ENCODE data around the gene MGAT4A. TPM values are rescaled to one million over a fixed set of nuclear protein-coding genes. Genes with fewer than 3 reads are reported as not detected.

The MGAT4A gene
- total RNA-seq, 2 experiments from 2014 or later, result 10.1 to 15.4 TPM

DNA sequence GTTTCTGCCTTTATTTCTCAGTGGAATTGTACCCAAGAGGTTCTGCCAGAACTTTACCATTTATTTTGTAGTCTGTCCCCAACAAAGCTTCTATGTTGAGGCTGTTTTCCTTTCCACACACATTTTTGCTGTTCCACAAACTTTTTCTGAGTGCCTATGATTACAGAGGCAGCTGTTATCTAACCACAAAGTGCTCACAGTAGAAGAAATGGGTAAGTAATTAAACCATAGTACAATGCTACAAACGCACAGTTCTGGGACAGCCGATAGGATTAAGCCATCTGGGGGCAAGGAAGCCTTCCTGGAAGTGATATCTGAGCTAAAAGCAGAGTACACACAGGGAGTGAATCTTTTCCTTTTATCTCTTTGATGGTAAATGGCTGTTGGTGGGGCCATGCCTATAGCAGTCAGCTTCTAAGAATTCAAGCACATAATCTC is 3.9 kb upstream of the MGAT4A start:
- peaks cover 22% of the 10 kb centered on the region for H3K4me1 ChIP-seq (ENCODE audit: insufficient read depth, low read length, poor library complexity, severe bottlenecking)
- intact Hi-C loops (cut with micrococcal nuclease; ENCODE audit: unreplicated experiment), result loop anchor here (5.0 kb wide), 1 partner anchor 102 kb away; no protein-coding TSS in a partner anchor
- H3K9me3 ChIP-seq (ENCODE audit: low read length), result no peaks in the 10 kb centered on the region
- no peak overlapping the region for H3K27ac ChIP-seq (ENCODE audit: low read depth, low read length, poor library complexity, severe bottlenecking)
- H4K20me1 ChIP-seq (ENCODE audit: insufficient read depth, low read length), result no peaks in the 10 kb centered on the region
- H2AFZ ChIP-seq (ENCODE audit: low read length), result no peak overlapping the region; the same call in 1 of the 2 replicates
- H3K4me3 ChIP-seq (ENCODE audit: low read depth, low read length, poor library complexity, severe bottlenecking), result no peak overlapping the region
- peaks cover 4% of the 10 kb centered on the region; the same call in 1 of the 2 replicates for H3K79me2 ChIP-seq (ENCODE audit: insufficient read depth, low read depth, low read length)
- BruUV-seq (replicated peaks), result no TSS peak
- no peaks in the 10 kb centered on the region for H3K9me2 ChIP-seq (ENCODE audit: insufficient read depth, low read length)
- POLR2A ChIA-PET, result interaction anchor here (0.6 to 0.9 kb wide), 3 partner anchors 22 to 379 kb away, joined by 3 to 7 read pairs (median 3); no protein-coding TSS in a partner anchor
- TF ChIP-seq EZH2phosphoT487 (IDR thresholded peaks at IDR 0.05; ENCODE audit: borderline replicate concordance, low read depth, low read length), result no peak
- TF ChIP-seq, protein P1, sequence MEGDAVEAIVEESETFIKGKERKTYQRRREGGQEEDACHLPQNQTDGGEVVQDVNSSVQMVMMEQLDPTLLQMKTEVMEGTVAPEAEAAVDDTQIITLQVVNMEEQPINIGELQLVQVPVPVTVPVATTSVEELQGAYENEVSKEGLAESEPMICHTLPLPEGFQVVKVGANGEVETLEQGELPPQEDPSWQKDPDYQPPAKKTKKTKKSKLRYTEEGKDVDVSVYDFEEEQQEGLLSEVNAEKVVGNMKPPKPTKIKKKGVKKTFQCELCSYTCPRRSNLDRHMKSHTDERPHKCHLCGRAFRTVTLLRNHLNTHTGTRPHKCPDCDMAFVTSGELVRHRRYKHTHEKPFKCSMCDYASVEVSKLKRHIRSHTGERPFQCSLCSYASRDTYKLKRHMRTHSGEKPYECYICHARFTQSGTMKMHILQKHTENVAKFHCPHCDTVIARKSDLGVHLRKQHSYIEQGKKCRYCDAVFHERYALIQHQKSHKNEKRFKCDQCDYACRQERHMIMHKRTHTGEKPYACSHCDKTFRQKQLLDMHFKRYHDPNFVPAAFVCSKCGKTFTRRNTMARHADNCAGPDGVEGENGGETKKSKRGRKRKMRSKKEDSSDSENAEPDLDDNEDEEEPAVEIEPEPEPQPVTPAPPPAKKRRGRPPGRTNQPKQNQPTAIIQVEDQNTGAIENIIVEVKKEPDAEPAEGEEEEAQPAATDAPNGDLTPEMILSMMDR (conservative IDR thresholded peaks at IDR 0.05; ENCODE audit: low read length), result no peak
- H3K36me3 ChIP-seq (ENCODE audit: insufficient read depth, low read length), result no peaks in the 10 kb centered on the region
- CTCF ChIA-PET (ENCODE audit: unreplicated experiment), result no interaction called here
- DNase-seq (ENCODE audit: low spot score), result no peak
- H3K4me2 ChIP-seq (ENCODE audit: low read length), result no peak overlapping the region

DNA sequence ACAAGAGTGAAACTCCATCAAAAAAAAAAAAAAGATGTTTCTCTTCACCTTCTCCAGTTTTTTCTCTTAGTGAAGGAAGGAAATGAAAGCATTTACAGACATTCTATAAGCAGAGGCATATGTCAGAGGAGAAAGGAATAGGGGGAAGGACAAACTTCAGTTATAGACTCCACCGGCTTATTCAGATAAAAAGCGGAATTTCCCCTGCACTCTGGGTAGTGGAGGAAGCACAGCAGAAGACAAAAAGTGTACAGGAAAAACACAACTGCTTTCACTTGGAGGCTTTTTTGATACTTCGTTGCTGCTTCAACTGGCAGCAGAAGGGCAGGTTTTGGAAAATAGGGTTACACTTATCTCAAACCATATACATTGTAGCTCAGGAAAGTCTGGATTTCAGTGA is 3.2 kb upstream of the MGAT4A start:
- Histone ChIP-seq H3K79me2 (ENCODE audit: insufficient read depth, low read depth, low read length) (peaks cover 10% of the 10 kb centered on the region; the same call in 1 of the 2 replicates), H3K27ac (ENCODE audit: low read depth, low read length, poor library complexity, severe bottlenecking) (no peak overlapping the region), H3K4me2 (ENCODE audit: low read length) (peak overlapping the region; percentile 38; the same call in 1 of the 2 replicates), H3K4me1 (ENCODE audit: insufficient read depth, low read length, poor library complexity, severe bottlenecking) (peaks cover 29% of the 10 kb centered on the region), H2AFZ (ENCODE audit: low read length) (peak overlapping the region; percentile 35; the same call in 1 of the 2 replicates), H3K36me3 (ENCODE audit: insufficient read depth, low read length) (no peaks in the 10 kb centered on the region), H3K9me2 (ENCODE audit: insufficient read depth, low read length) (no peaks in the 10 kb centered on the region), H3K4me3 (ENCODE audit: low read depth, low read length, poor library complexity, severe bottlenecking) (no peak overlapping the region), H3K9me3 (ENCODE audit: low read length) (no peaks in the 10 kb centered on the region), H4K20me1 (ENCODE audit: insufficient read depth, low read length) (no peaks in the 10 kb centered on the region)
- TF ChIP-seq, protein P1 (conservative IDR thresholded peaks at IDR 0.05; ENCODE audit: low read length), result no peak
- TF ChIP-seq EZH2phosphoT487 (IDR thresholded peaks at IDR 0.05; ENCODE audit: borderline replicate concordance, low read depth, low read length), result no peak
- POLR2A ChIA-PET, result interaction anchor here (0.9 kb wide), 1 partner anchor 22 kb away, joined by 3 read pairs; no protein-coding TSS in a partner anchor
- DNase-seq (ENCODE audit: low spot score), result peak; percentile 16
- BruUV-seq (replicated peaks), result no TSS peak
- intact Hi-C loops (cut with micrococcal nuclease; ENCODE audit: unreplicated experiment), result loop anchor here (5.0 kb wide), 1 partner anchor 103 kb away; no protein-coding TSS in a partner anchor
- CTCF ChIA-PET (ENCODE audit: unreplicated experiment), result no interaction called here

DNA sequence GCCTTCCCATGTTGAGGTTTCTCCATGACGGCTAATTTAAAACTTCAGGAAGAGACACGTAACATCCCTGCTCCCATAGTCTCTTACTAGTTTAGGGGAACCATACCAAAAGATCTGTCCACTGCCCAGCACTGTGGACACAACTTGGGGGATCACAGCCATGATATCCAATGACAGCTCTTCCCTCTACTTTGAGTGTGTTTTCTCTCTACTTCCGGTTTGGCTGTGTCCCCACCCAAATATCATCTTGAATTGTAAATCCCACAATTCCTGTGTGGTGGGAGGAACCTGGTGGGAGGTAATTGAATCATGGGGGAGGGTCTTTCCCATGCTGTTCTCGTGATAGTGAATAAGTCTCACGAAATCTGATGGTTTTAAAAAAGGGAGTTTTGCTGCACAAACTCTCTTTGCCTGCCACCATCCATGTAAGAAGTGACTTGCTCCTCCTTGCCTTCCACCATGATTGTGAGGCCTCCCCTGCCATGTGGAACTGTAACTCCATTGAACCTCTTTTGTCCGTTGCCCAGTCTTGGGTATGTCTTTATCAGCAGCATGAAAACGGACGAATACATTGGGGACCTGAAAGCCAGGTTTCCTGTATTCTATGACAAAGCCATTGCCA is 1.6 kb upstream of the MGAT4A start:
- Histone ChIP-seq H3K4me1 (ENCODE audit: insufficient read depth, low read length, poor library complexity, severe bottlenecking) (peaks cover 45% of the 10 kb centered on the region), H3K9me2 (ENCODE audit: insufficient read depth, low read length) (no peaks in the 10 kb centered on the region), H3K4me3 (ENCODE audit: low read depth, low read length, poor library complexity, severe bottlenecking) (no peak overlapping the region), H4K20me1 (ENCODE audit: insufficient read depth, low read length) (no peaks in the 10 kb centered on the region), H3K27ac (ENCODE audit: low read depth, low read length, poor library complexity, severe bottlenecking) (no peak overlapping the region), H3K4me2 (ENCODE audit: low read length) (peak overlapping the region; percentile 84; the same call in 1 of the 2 replicates), H3K79me2 (ENCODE audit: insufficient read depth, low read depth, low read length) (peaks cover 26% of the 10 kb centered on the region; the same call in 1 of the 2 replicates), H3K36me3 (ENCODE audit: insufficient read depth, low read length) (no peaks in the 10 kb centered on the region), H2AFZ (ENCODE audit: low read length) (no peak overlapping the region), H3K9me3 (ENCODE audit: low read length) (no peaks in the 10 kb centered on the region)
- ChIA-PET CTCF (ENCODE audit: unreplicated experiment) (no interaction called here), POLR2A (interaction anchor here (2.1 kb wide), 1 partner anchor 25 kb away, joined by 7 read pairs; no protein-coding TSS in a partner anchor)
- no peak for DNase-seq (ENCODE audit: low spot score)
- intact Hi-C loops (cut with micrococcal nuclease; ENCODE audit: unreplicated experiment), result loop anchor here (5.0 kb wide), 1 partner anchor 105 kb away; no protein-coding TSS in a partner anchor
- no peak for TF ChIP-seq EZH2phosphoT487 (IDR thresholded peaks at IDR 0.05; ENCODE audit: borderline replicate concordance, low read depth, low read length)
- TF ChIP-seq, protein P1 (conservative IDR thresholded peaks at IDR 0.05; ENCODE audit: low read length), result no peak
- BruUV-seq (replicated peaks), result no TSS peak

Measured in OCI-LY7 (cell line).